Mammary epithelial cell (primary cell): ENCODE data around the gene EEFSEC.

Experiments used
- EZH2 ChIP-seq: IDR thresholded peaks from 2 replicates; pipeline ENCODE4 v1.6.1; 2012; ENCODE audit warnings: low read length, inconsistent platforms, borderline replicate concordance
- TF ChIP-seq, protein P1 (sequence below), 2 donors: IDR thresholded peaks in 1 of 2; conservative IDR thresholded peaks in 1 of 2; 2 replicates each; pipeline ENCODE4 v1.5.1; 2011 to 2012; ENCODE audit warnings: inconsistent platforms in 2 of 2, low read length in 2 of 2, mild to moderate bottlenecking in 2 of 2, control low read depth in 1 of 2, low read depth in 1 of 2; ENCODE audit not compliant: insufficient read depth in 1 of 2; ENCODE audit errors: extremely low read depth in 1 of 2

DNA sequence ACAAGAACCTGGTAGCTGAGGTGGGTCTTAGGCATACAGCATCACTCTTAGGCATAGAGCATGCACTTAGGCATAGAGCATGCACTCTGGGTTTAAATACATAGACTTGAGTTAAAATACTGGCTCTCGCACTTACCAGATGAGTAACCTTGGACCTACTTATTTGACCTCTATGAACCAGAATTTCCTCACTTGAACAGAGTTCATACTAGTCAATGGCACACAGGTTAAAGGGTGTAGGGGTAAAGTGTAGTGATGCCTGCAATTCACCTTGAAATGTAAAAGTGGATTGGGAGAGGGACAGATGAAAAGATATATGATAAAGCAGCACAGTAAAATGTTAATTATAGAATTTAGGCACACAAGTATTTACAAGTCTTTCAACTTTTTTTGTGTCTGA lies 31.3 kb upstream of the EEFSEC start:
- TF ChIP-seq, protein P1, sequence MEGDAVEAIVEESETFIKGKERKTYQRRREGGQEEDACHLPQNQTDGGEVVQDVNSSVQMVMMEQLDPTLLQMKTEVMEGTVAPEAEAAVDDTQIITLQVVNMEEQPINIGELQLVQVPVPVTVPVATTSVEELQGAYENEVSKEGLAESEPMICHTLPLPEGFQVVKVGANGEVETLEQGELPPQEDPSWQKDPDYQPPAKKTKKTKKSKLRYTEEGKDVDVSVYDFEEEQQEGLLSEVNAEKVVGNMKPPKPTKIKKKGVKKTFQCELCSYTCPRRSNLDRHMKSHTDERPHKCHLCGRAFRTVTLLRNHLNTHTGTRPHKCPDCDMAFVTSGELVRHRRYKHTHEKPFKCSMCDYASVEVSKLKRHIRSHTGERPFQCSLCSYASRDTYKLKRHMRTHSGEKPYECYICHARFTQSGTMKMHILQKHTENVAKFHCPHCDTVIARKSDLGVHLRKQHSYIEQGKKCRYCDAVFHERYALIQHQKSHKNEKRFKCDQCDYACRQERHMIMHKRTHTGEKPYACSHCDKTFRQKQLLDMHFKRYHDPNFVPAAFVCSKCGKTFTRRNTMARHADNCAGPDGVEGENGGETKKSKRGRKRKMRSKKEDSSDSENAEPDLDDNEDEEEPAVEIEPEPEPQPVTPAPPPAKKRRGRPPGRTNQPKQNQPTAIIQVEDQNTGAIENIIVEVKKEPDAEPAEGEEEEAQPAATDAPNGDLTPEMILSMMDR (conservative IDR thresholded peaks at IDR 0.05 in 1 of 2, IDR thresholded peaks at IDR 0.05 in 1 of 2; ENCODE audit: extremely low read depth in 1 of 2, insufficient read depth in 1 of 2, low read depth in 1 of 2, low read length in 2 of 2): no peak
- no peak for TF ChIP-seq EZH2
